ENCODE data around the gene OLA1.

- TF ChIP-seq CTCF (IDR thresholded peaks at IDR 0.05; ENCODE audit: low read depth, low read length, poor library complexity, severe bottlenecking) (no peak), EZH2phosphoT487 (IDR thresholded peaks at IDR 0.05; ENCODE audit: borderline replicate concordance, low read length) (no peak)
Observed at GRCh38 chr2:174062934-174063333, 185.4 kb downstream of the OLA1 start.
